Body of pancreas (tissue), 4 donors: ENCODE measurements around the gene MAPK9.

Experiments
- POLR2A ChIP-seq, 3 donors: fragments of 450-650 bp; IDR thresholded peaks; one replicate each; pipeline ENCODE4 v1.6.1; 2016; ENCODE audit warnings: antibody characterized with exemption in 3 of 3, mild to moderate bottlenecking in 2 of 3
- TF ChIP-seq, protein P1 (sequence below), 7 experiments: fragments of 450-650 bp in 4 of 7; fragments of 200-600 bp in 3 of 7; sonication (generic) in 3 of 7; IDR thresholded peaks; one replicate each; pipeline ENCODE4 v1.5.1; 2016 to 2019; ENCODE audit warnings: antibody characterized with exemption in 7 of 7

GRCh38 chr5:180332861-180333260, 41.0 kb upstream of the MAPK9 start:
- TF ChIP-seq POLR2A (IDR thresholded peaks at IDR 0.05), result no peak
- TF ChIP-seq, protein P1, sequence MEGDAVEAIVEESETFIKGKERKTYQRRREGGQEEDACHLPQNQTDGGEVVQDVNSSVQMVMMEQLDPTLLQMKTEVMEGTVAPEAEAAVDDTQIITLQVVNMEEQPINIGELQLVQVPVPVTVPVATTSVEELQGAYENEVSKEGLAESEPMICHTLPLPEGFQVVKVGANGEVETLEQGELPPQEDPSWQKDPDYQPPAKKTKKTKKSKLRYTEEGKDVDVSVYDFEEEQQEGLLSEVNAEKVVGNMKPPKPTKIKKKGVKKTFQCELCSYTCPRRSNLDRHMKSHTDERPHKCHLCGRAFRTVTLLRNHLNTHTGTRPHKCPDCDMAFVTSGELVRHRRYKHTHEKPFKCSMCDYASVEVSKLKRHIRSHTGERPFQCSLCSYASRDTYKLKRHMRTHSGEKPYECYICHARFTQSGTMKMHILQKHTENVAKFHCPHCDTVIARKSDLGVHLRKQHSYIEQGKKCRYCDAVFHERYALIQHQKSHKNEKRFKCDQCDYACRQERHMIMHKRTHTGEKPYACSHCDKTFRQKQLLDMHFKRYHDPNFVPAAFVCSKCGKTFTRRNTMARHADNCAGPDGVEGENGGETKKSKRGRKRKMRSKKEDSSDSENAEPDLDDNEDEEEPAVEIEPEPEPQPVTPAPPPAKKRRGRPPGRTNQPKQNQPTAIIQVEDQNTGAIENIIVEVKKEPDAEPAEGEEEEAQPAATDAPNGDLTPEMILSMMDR (IDR thresholded peaks at IDR 0.05), result no peak
